Adrenal gland (tissue), 5 donors: ENCODE data around the gene KCNG3.

ENCODE experiments used
- CTCF ChIP-seq, 6 experiments: fragments of 450-650 bp in 4 of 6; fragments of 200-600 bp in 2 of 6; sonication (generic) in 1 of 6; IDR thresholded peaks; 1 replicate in 5 of 6; 2 replicates in 1 of 6; pipeline versions ENCODE4 v1.5.1 to v1.8.0; 2016 to 2021; ENCODE audit warnings: antibody characterized with exemption in 6 of 6, mild to moderate bottlenecking in 2 of 6, moderate library complexity in 1 of 6
- POLR2A ChIP-seq, 2 donors: fragments of 450-650 bp; IDR thresholded peaks; one replicate each; pipeline ENCODE4 v1.6.1; 2017; ENCODE audit warnings: antibody characterized with exemption in 2 of 2, mild to moderate bottlenecking in 2 of 2, moderate library complexity in 1 of 2
- donor health status: DM: no; HTN: no; CAD: no.

GRCh38 chr2:42429352-42429751 lies 64.4 kb downstream of the KCNG3 start:
- TF ChIP-seq CTCF (IDR thresholded peaks at IDR 0.05) (no peak), POLR2A (IDR thresholded peaks at IDR 0.05) (no peak)
